ENCODE data around the gene MRPL46. TPM values are rescaled to one million over a fixed set of nuclear protein-coding genes. Genes with fewer than 3 reads are reported as not detected.

MRPL46 gene
- total and polyA plus RNA-seq, 8 donors, result 18.4 to 61.2 (median 38.7) TPM

DNA sequence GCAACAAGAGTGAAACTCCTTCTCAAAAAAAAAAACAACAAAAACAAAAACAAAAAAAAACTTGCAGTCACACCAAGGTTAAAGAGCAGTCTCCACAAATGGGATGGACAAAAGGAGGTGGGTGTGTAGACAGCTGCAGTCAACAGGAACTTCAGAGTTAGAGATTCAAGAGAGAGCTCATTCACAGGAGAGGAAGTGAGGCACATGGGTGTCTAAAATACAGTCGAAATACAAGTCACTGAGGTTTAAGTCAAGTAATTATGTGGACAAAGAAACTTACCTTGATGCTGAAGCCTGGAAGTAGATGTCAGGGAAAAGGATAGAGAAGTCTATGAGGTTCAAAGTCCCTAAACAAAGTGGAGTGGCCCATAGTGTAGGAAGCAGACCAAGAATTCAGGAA is 15.1 kb upstream of the MRPL46 start:
- Histone ChIP-seq H3K36me3 (peaks cover 0 to 44% (median 30%) of the 10 kb centered on the region in 4 donors), H3K9me3 (no peaks in the 10 kb centered on the region), H3K27ac (no peak overlapping the region), H3K27me3 (no peaks in the 10 kb centered on the region), H3K4me1 (peaks cover 0 to 2% (median 0%) of the 10 kb centered on the region in 4 donors), H3K4me3 (no peak overlapping the region)
- intact Hi-C loops (cut with DNase I; ENCODE audit: low total_unique reads), result no loop called here
- no peak for DNase-seq
- TF ChIP-seq POLR2AphosphoS5 (IDR thresholded peaks at IDR 0.05) (no peak), EP300 (IDR thresholded peaks at IDR 0.05) (no peak), POLR2A (IDR thresholded peaks at IDR 0.05) (no peak)
- TF ChIP-seq, protein P1, sequence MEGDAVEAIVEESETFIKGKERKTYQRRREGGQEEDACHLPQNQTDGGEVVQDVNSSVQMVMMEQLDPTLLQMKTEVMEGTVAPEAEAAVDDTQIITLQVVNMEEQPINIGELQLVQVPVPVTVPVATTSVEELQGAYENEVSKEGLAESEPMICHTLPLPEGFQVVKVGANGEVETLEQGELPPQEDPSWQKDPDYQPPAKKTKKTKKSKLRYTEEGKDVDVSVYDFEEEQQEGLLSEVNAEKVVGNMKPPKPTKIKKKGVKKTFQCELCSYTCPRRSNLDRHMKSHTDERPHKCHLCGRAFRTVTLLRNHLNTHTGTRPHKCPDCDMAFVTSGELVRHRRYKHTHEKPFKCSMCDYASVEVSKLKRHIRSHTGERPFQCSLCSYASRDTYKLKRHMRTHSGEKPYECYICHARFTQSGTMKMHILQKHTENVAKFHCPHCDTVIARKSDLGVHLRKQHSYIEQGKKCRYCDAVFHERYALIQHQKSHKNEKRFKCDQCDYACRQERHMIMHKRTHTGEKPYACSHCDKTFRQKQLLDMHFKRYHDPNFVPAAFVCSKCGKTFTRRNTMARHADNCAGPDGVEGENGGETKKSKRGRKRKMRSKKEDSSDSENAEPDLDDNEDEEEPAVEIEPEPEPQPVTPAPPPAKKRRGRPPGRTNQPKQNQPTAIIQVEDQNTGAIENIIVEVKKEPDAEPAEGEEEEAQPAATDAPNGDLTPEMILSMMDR (IDR thresholded peaks at IDR 0.05), result no peak
- WGBS, 5 donors, result 50 to 63% (median 56%) methylated on average over 1 of the region's 1 CpG

DNA sequence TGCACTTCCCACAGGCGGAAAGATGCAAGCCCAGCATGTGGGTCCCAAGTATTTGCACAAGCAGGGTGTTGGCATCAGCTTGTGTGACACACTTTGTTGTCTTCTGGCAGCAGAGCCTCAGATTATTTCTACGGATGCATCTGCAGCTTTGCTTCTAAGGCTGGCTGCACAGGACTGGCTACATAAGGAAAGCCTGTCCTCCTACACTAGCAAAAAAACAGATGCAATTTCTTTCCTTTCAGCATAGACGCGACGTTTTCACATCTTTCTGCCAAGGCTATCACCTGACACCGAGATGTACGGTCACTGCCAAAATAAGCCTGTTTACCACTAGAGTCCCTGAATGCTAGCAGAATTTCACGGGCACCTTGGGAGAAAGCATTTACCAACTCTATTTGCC is 13.8 kb upstream of the MRPL46 start:
- TF ChIP-seq EP300 (IDR thresholded peaks at IDR 0.05) (no peak), POLR2AphosphoS5 (IDR thresholded peaks at IDR 0.05) (no peak), POLR2A (IDR thresholded peaks at IDR 0.05) (no peak)
- TF ChIP-seq, protein P1 (IDR thresholded peaks at IDR 0.05), result no peak
- intact Hi-C loops (cut with DNase I; ENCODE audit: low total_unique reads), result no loop called here
- Histone ChIP-seq H3K4me1 (peaks cover 0 to 14% (median 8%) of the 10 kb centered on the region in 4 donors), H3K4me3 (no peak overlapping the region), H3K9me3 (no peaks in the 10 kb centered on the region), H3K36me3 (peaks cover 0 to 57% (median 41%) of the 10 kb centered on the region in 4 donors), H3K27me3 (no peaks in the 10 kb centered on the region), H3K27ac (no peak overlapping the region)
- DNase-seq, result no peak
- WGBS, 5 donors, result 70 to 84% (median 77%) methylated on average over 8 of the region's 8 CpGs

DNA sequence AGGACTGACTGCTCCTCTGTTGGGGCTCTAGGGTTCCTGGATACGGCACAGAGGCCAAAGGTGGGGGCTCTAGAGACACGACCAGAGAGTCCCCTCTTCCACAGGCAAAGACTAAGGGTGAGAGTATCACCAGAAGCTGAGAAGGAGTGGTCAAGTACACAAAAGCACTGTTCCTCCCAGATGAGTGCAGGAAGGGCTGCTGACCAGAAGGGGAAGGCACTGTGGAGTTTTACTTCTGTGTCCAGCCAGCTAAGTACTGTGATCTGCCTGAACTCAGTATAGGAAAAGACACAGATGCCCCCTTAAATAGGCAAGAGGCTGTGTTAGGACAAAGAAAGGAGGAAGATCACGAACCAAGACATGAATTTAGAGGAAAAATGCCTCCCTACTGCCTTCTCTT is 12.0 kb upstream of the MRPL46 start:
- no peak overlapping the region for H3K27ac ChIP-seq
- TF ChIP-seq POLR2AphosphoS5 (IDR thresholded peaks at IDR 0.05), result no peak
- no peak for TF ChIP-seq POLR2A (IDR thresholded peaks at IDR 0.05)
- peaks cover 0 to 74% (median 59%) of the 10 kb centered on the region in 4 donors for H3K36me3 ChIP-seq
- H3K9me3 ChIP-seq, result no peaks in the 10 kb centered on the region
- no peaks in the 10 kb centered on the region for H3K27me3 ChIP-seq
- peaks cover 0 to 14% (median 8%) of the 10 kb centered on the region in 4 donors for H3K4me1 ChIP-seq
- 59 to 91% (median 82%) methylated on average over 3 of the region's 3 CpGs for WGBS, 5 donors
- DNase-seq, result no peak
- intact Hi-C loops (cut with DNase I; ENCODE audit: low total_unique reads), result loop anchor here (10.0 kb wide), 1 partner anchor 136 kb away; no protein-coding TSS in a partner anchor
- no peak overlapping the region for H3K4me3 ChIP-seq

DNA sequence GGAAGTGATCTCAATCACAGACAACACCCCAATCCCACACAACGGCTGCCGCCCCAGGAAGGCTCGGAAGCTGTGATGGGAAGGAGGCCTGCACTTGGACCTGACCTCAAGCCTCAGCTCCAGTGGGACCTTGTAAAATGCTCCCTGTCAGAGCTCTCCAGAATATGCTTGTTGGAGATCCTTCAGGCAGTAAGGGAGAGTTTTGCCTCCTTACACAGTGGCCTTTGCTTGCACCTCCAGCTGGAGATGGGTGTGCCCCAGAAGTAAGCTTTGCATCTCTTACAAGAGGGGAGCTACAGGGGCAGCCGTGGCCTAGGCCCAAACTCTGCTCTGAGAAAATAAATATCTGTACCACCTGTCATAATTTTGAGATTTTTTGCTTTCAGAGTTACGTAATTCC is 10.7 kb upstream of the MRPL46 start:
- H3K9me3 ChIP-seq, result no peaks in the 10 kb centered on the region
- TF ChIP-seq POLR2AphosphoS5 (IDR thresholded peaks at IDR 0.05) (no peak), EP300 (IDR thresholded peaks at IDR 0.05) (no peak), POLR2A (IDR thresholded peaks at IDR 0.05) (no peak)
- TF ChIP-seq, protein P1 (IDR thresholded peaks at IDR 0.05), result no peak
- H3K36me3 ChIP-seq, result peaks cover 6 to 86% (median 72%) of the 10 kb centered on the region in 4 donors
- peaks cover 0 to 22% (median 8%) of the 10 kb centered on the region in 4 donors for H3K4me1 ChIP-seq
- no peak for DNase-seq
- intact Hi-C loops (cut with DNase I; ENCODE audit: low total_unique reads), result loop anchor here (10.0 kb wide), 1 partner anchor 137 kb away; no protein-coding TSS in a partner anchor
- no peaks in the 10 kb centered on the region for H3K27me3 ChIP-seq
- 87 to 95% (median 92%) methylated on average over 5 of the region's 5 CpGs for WGBS, 5 donors
- H3K27ac ChIP-seq, result no peak overlapping the region
- no peak overlapping the region for H3K4me3 ChIP-seq

DNA sequence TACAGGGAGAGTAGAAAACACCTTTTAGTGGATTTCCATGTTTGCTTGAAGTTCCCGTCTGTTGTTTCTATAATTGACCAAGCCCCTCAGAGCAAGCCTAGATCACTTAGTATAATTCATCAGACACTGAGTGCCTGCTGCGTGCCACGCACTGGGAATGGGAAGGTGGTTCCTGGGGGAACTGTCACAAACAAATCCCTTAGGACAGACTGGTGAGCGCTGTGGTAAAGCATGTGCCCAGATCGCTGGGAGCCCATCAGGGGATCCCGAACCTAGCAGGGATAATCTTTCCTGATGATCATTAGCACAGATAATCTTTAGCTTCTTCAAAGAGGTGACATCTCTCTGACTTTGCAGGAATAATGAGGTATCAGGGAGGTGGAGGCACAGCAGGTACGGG is 9.9 kb upstream of the MRPL46 start:
- WGBS, 5 donors, result 80 to 92% (median 88%) methylated on average over 7 of the region's 7 CpGs
- intact Hi-C loops (cut with DNase I; ENCODE audit: low total_unique reads), result loop anchor here (10.0 kb wide), 1 partner anchor 138 kb away; no protein-coding TSS in a partner anchor
- Histone ChIP-seq H3K9me3 (no peaks in the 10 kb centered on the region), H3K36me3 (peaks cover 9 to 94% (median 80%) of the 10 kb centered on the region in 4 donors), H3K4me1 (peaks cover 0 to 22% (median 8%) of the 10 kb centered on the region in 4 donors), H3K4me3 (no peak overlapping the region), H3K27ac (peak overlapping the region in 1 of 5 donors; percentile 31), H3K27me3 (no peaks in the 10 kb centered on the region)
- TF ChIP-seq, protein P1 (IDR thresholded peaks at IDR 0.05), result no peak
- TF ChIP-seq POLR2AphosphoS5 (IDR thresholded peaks at IDR 0.05) (no peak), POLR2A (IDR thresholded peaks at IDR 0.05) (no peak), EP300 (IDR thresholded peaks at IDR 0.05) (no peak)
- no peak for DNase-seq

All from stomach (tissue), 9 donors.